HEK293 (cell line): ENCODE measurements around the gene PHACTR2.

Source experiments
- CTCF ChIA-PET: fragments of 350-600 bp; formaldehyde crosslinking; extraction: SDS; loops from one replicate; lab custom pipeline; 2021; ENCODE audit warnings: antibody characterized with exemption; lab: Yijun Ruan, JAX
- POLR2A ChIA-PET: fragments of 300-600 bp; formaldehyde crosslinking; extraction: SDS; loops from one replicate; lab custom pipeline; 2020; ENCODE audit warnings: antibody characterized with exemption, inconsistent platforms; lab: Yijun Ruan, JAX
- H3K27ac ChIP-seq: fragments of 200-500 bp; sonication (Bioruptor generic); 2 replicates; pipeline ENCODE4 v1.5.1; 2014; ENCODE audit warnings: low read depth, low read length, control low read depth, inconsistent platforms; ENCODE audit errors: extremely low read depth
- H3K36me3 ChIP-seq, 2 experiments: fragments of 200-500 bp in 1 of 2; sonication (Bioruptor generic) in 1 of 2; 1 replicate in 1 of 2; 2 replicates in 1 of 2; pipeline ENCODE4 v1.5.1; 2014 to 2017; ENCODE audit warnings: inconsistent platforms in 2 of 2, low read length in 2 of 2; ENCODE audit not compliant: control insufficient read depth in 2 of 2, insufficient read depth in 1 of 2
- H3K4me1 ChIP-seq: fragments of 200-500 bp; sonication (Bioruptor generic); 2 replicates; pipeline ENCODE4 v1.5.1; 2014; ENCODE audit warnings: mild to moderate bottlenecking, low read length, inconsistent platforms; ENCODE audit not compliant: control insufficient read depth, insufficient read depth
- H3K4me3 ChIP-seq: 2 replicates; pipeline ENCODE4 v1.5.1; 2011; ENCODE audit warnings: low read depth, mild to moderate bottlenecking, control low read depth, low read length, moderate library complexity
- H3K9me3 ChIP-seq: fragments of 200-500 bp; sonication (Bioruptor generic); 2 replicates; pipeline ENCODE4 v1.5.1; 2014; ENCODE audit warnings: low read depth, low read length, inconsistent platforms; ENCODE audit not compliant: control insufficient read depth, insufficient read depth
- BCL11A ChIP-seq: fragments of 450-650 bp; formaldehyde crosslinking; IDR thresholded peaks from 2 replicates; pipeline ENCODE4 v1.5.1; 2016; ENCODE audit warnings: low read depth, missing biosample characterization, missing genetic modification characterization
- BCL6B ChIP-seq: fragments of 450-650 bp; formaldehyde crosslinking; IDR thresholded peaks from 2 replicates; pipeline ENCODE4 v1.5.1; 2017; ENCODE audit warnings: missing biosample characterization, missing genetic modification characterization
- GLI4 ChIP-seq: fragments of 450-650 bp; formaldehyde crosslinking; IDR thresholded peaks from 2 replicates; pipeline ENCODE4 v1.5.1; 2016; ENCODE audit warnings: missing biosample characterization, missing genetic modification characterization
- OVOL3 ChIP-seq: fragments of 450-650 bp; formaldehyde crosslinking; IDR thresholded peaks from 2 replicates; pipeline ENCODE4 v1.5.1; 2016; ENCODE audit warnings: missing biosample characterization, missing genetic modification characterization
- SCRT1 ChIP-seq: fragments of 450-650 bp; formaldehyde crosslinking; IDR thresholded peaks from 2 replicates; pipeline ENCODE4 v1.5.1; 2016; ENCODE audit warnings: missing biosample characterization, missing genetic modification characterization, borderline replicate concordance
- YY1 ChIP-seq: fragments of 450-650 bp; formaldehyde crosslinking; IDR thresholded peaks from 2 replicates; pipeline ENCODE4 v1.5.1; 2018; ENCODE audit warnings: missing biosample characterization, missing genetic modification characterization
- ZBTB8A ChIP-seq: fragments of 450-650 bp; formaldehyde crosslinking; IDR thresholded peaks from 2 replicates; pipeline ENCODE4 v1.5.1; 2016; ENCODE audit warnings: missing biosample characterization, missing genetic modification characterization
- ZNF16 ChIP-seq: fragments of 450-650 bp; formaldehyde crosslinking; IDR thresholded peaks from 2 replicates; pipeline ENCODE4 v1.5.1; 2016; ENCODE audit warnings: low read depth, missing biosample characterization, missing genetic modification characterization
- ZNF366 ChIP-seq: fragments of 450-650 bp; formaldehyde crosslinking; conservative IDR thresholded peaks from 2 replicates; pipeline ENCODE4 v1.5.1; 2016; ENCODE audit warnings: missing biosample characterization, missing genetic modification characterization
- ZNF398 ChIP-seq: fragments of 450-650 bp; formaldehyde crosslinking; IDR thresholded peaks from 2 replicates; pipeline ENCODE4 v1.5.1; 2017; ENCODE audit warnings: missing biosample characterization, missing genetic modification characterization
- ZNF521 ChIP-seq: fragments of 450-650 bp; formaldehyde crosslinking; IDR thresholded peaks from 2 replicates; pipeline ENCODE4 v1.5.1; 2017; ENCODE audit warnings: missing biosample characterization, mild to moderate bottlenecking, missing genetic modification characterization
- ZNF530 ChIP-seq: fragments of 450-650 bp; formaldehyde crosslinking; IDR thresholded peaks from 2 replicates; pipeline ENCODE4 v1.5.1; 2016; ENCODE audit warnings: low read depth, missing biosample characterization, missing genetic modification characterization
- ZNF548 ChIP-seq: fragments of 450-650 bp; formaldehyde crosslinking; IDR thresholded peaks from 2 replicates; pipeline ENCODE4 v1.5.1; 2016; ENCODE audit warnings: missing biosample characterization, missing genetic modification characterization
- ZNF670 ChIP-seq: fragments of 450-650 bp; formaldehyde crosslinking; IDR thresholded peaks from 2 replicates; pipeline ENCODE4 v1.5.1; 2016; ENCODE audit warnings: missing biosample characterization, missing genetic modification characterization, low read depth
- ZSCAN23 ChIP-seq: fragments of 450-650 bp; formaldehyde crosslinking; IDR thresholded peaks from 2 replicates; pipeline ENCODE4 v1.5.1; 2016; ENCODE audit warnings: missing biosample characterization, missing genetic modification characterization
- TF ChIP-seq, protein P1 (sequence below): fragments of 450-650 bp; formaldehyde crosslinking; IDR thresholded peaks from 2 replicates; pipeline ENCODE4 v1.5.1; 2017; ENCODE audit warnings: missing biosample characterization, missing genetic modification characterization

PHACTR2 gene

GRCh38 chr6:143692696-143693095 is 14.9 kb downstream of the PHACTR2 start:
- TF ChIP-seq ZNF548 (tag by site-specific recombination) (peak; percentile 74; the same call in 1 of the 2 replicates), ZNF521 (tag by site-specific recombination) (no peak)
- Histone ChIP-seq H3K27ac (no peak overlapping the region), H3K36me3 (no peaks in the 10 kb centered on the region), H3K4me1 (peaks cover 27% of the 10 kb centered on the region), H3K9me3 (no peaks in the 10 kb centered on the region), H3K4me3 (no peak overlapping the region)
- POLR2A ChIA-PET, result no interaction called here
- CTCF ChIA-PET, result interaction anchor here (1.2 to 1.5 kb wide), 2 partner anchors 17 to 101 kb away, joined by 3 read pairs; no protein-coding TSS in a partner anchor

DNA sequence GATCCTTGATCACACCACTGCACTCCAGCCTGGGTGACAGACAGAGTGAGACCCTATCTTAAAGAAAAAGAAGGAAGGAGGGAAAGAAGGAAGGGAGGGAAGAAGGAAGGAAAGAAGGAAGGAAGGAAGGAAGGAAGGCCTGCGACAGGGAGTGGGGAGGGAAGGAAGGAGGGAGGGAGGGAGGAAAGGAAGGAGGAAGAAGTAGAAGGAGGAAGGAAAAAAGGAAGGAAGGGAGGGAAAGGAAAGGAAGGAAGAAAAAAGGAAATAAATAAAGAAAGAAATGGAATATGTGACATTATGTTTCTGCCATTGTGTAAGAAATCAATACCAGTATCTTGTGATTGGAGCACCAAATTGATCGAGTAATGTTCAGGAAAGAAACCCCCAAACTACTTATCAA is 16.2 kb downstream of the PHACTR2 start:
- POLR2A ChIA-PET, result no interaction called here
- peaks cover 27% of the 10 kb centered on the region for H3K4me1 ChIP-seq
- no peaks in the 10 kb centered on the region for H3K36me3 ChIP-seq
- H3K9me3 ChIP-seq, result no peaks in the 10 kb centered on the region
- H3K27ac ChIP-seq, result no peak overlapping the region
- TF ChIP-seq OVOL3 (tag by site-specific recombination), result no peak
- no peak for TF ChIP-seq ZNF16 (tag by site-specific recombination)
- TF ChIP-seq ZNF366 (tag by site-specific recombination), result peak; percentile 94
- TF ChIP-seq ZNF530 (tag by site-specific recombination), result no peak
- TF ChIP-seq, all 188 proteins: peak for 1
- CTCF ChIA-PET, result no interaction called here
- H3K4me3 ChIP-seq, result no peak overlapping the region

GRCh38 chr6:143694560-143694959 is 16.8 kb downstream of the PHACTR2 start:
- no peaks in the 10 kb centered on the region for H3K36me3 ChIP-seq
- POLR2A ChIA-PET, result no interaction called here
- TF ChIP-seq YY1 (tag by site-specific recombination), result no peak
- TF ChIP-seq BCL6B (tag by site-specific recombination), result no peak
- no peak for TF ChIP-seq ZBTB8A
- TF ChIP-seq, protein P1, sequence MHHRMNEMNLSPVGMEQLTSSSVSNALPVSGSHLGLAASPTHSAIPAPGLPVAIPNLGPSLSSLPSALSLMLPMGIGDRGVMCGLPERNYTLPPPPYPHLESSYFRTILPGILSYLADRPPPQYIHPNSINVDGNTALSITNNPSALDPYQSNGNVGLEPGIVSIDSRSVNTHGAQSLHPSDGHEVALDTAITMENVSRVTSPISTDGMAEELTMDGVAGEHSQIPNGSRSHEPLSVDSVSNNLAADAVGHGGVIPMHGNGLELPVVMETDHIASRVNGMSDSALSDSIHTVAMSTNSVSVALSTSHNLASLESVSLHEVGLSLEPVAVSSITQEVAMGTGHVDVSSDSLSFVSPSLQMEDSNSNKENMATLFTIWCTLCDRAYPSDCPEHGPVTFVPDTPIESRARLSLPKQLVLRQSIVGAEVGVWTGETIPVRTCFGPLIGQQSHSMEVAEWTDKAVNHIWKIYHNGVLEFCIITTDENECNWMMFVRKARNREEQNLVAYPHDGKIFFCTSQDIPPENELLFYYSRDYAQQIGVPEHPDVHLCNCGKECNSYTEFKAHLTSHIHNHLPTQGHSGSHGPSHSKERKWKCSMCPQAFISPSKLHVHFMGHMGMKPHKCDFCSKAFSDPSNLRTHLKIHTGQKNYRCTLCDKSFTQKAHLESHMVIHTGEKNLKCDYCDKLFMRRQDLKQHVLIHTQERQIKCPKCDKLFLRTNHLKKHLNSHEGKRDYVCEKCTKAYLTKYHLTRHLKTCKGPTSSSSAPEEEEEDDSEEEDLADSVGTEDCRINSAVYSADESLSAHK (tag by site-specific recombination), result no peak
- TF ChIP-seq ZSCAN23 (tag by site-specific recombination), result no peak
- TF ChIP-seq ZNF398 (tag by site-specific recombination), result no peak
- TF ChIP-seq GLI4, result no peak
- no peak for TF ChIP-seq SCRT1 (tag by site-specific recombination)
- no peak for TF ChIP-seq ZNF670 (tag by site-specific recombination)
- TF ChIP-seq BCL11A, result no peak
- peaks cover 27% of the 10 kb centered on the region for H3K4me1 ChIP-seq
- no peak overlapping the region for H3K4me3 ChIP-seq
- H3K9me3 ChIP-seq, result no peaks in the 10 kb centered on the region
- no peak overlapping the region; the same call in 1 of the 2 replicates for H3K27ac ChIP-seq
- CTCF ChIA-PET, result no interaction called here
